HEK293 (cell line): Measurements from ENCODE around the gene MRPS27.

Experiments used
- BCL11B ChIP-seq: fragments of 450-650 bp; formaldehyde crosslinking; IDR thresholded peaks from 2 replicates; pipeline ENCODE4 v1.5.1; 2016; ENCODE audit warnings: low read depth, missing biosample characterization, missing genetic modification characterization
- GLIS1 ChIP-seq: fragments of 450-650 bp; formaldehyde crosslinking; IDR thresholded peaks from 2 replicates; pipeline ENCODE4 v1.5.1; 2016; ENCODE audit warnings: missing biosample characterization, missing genetic modification characterization
- ZBTB7A ChIP-seq: fragments of 450-650 bp; formaldehyde crosslinking; IDR thresholded peaks from 2 replicates; pipeline ENCODE4 v1.5.1; 2016; ENCODE audit warnings: low read depth, missing biosample characterization, missing genetic modification characterization
- ZNF133 ChIP-seq: fragments of 450-650 bp; formaldehyde crosslinking; IDR thresholded peaks from 2 replicates; pipeline ENCODE4 v1.5.1; 2016; ENCODE audit warnings: missing biosample characterization, missing genetic modification characterization
- ZNF239 ChIP-seq: fragments of 450-650 bp; formaldehyde crosslinking; IDR thresholded peaks from 2 replicates; pipeline ENCODE4 v1.5.1; 2016; ENCODE audit warnings: missing biosample characterization, missing genetic modification characterization
- ZNF24 ChIP-seq: fragments of 450-650 bp; formaldehyde crosslinking; IDR thresholded peaks from 2 replicates; pipeline ENCODE4 v1.5.1; 2016; ENCODE audit warnings: missing biosample characterization, missing genetic modification characterization
- ZNF274 ChIP-seq, 2 experiments: fragments of 200-500 bp in 1 of 2; fragments of 450-650 bp in 1 of 2; sonication (Bioruptor generic) in 1 of 2; formaldehyde crosslinking in 1 of 2; IDR thresholded peaks; 2 replicates each; pipeline versions ENCODE4 v1.5.1 to v1.6.1; 2014 to 2016; ENCODE audit warnings: borderline replicate concordance in 1 of 2, inconsistent platforms in 1 of 2, low read length in 1 of 2, missing biosample characterization in 1 of 2, missing genetic modification characterization in 1 of 2
- ZNF600 ChIP-seq: fragments of 450-650 bp; formaldehyde crosslinking; IDR thresholded peaks from 2 replicates; pipeline ENCODE4 v1.5.1; 2016; ENCODE audit warnings: missing biosample characterization, missing genetic modification characterization
- ZNF654 ChIP-seq: fragments of 450-650 bp; formaldehyde crosslinking; IDR thresholded peaks from 2 replicates; pipeline ENCODE4 v1.5.1; 2016; ENCODE audit warnings: low read depth, missing biosample characterization, missing genetic modification characterization
- ZSCAN30 ChIP-seq: fragments of 450-650 bp; IDR thresholded peaks from 2 replicates; pipeline ENCODE4 v1.5.1; 2018; ENCODE audit warnings: missing biosample characterization, mild to moderate bottlenecking, missing genetic modification characterization, moderate library complexity
- TF ChIP-seq, protein P1 (sequence below): fragments of 450-650 bp; formaldehyde crosslinking; IDR thresholded peaks from 2 replicates; pipeline ENCODE4 v1.5.1; 2016; ENCODE audit warnings: missing biosample characterization, missing genetic modification characterization
- TF ChIP-seq, protein P2 (sequence below): fragments of 450-650 bp; formaldehyde crosslinking; IDR thresholded peaks from 2 replicates; pipeline ENCODE4 v1.5.1; 2017; ENCODE audit warnings: missing biosample characterization, missing genetic modification characterization
- TF ChIP-seq, protein P3 (sequence below): fragments of 450-650 bp; formaldehyde crosslinking; IDR thresholded peaks from 2 replicates; pipeline ENCODE4 v1.5.1; 2017; ENCODE audit warnings: missing biosample characterization, missing genetic modification characterization
- TF ChIP-seq, protein P4 (sequence below): fragments of 450-650 bp; formaldehyde crosslinking; IDR thresholded peaks from 2 replicates; pipeline ENCODE4 v1.5.1; 2016; ENCODE audit warnings: missing biosample characterization, missing genetic modification characterization

DNA sequence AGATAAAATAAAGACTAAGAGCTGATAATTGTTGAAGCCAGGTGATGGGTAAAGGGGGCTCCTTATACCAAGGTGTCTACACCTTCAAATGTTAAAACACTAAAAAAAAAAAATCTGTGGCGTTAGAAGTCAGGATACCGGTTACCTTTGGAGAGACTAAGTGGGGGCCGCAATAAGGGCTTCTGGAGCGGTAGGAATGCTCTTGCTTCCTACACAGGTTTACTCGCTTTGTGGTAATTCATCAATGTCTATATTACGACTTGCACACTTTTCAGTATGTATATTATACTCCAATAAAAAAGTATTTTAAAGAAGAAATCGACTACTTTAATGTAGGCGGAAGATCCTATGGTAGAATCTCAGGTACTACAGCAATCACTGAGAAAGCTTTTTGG lies 12.5 kb downstream of the MRPS27 start:
- TF ChIP-seq, protein P1, sequence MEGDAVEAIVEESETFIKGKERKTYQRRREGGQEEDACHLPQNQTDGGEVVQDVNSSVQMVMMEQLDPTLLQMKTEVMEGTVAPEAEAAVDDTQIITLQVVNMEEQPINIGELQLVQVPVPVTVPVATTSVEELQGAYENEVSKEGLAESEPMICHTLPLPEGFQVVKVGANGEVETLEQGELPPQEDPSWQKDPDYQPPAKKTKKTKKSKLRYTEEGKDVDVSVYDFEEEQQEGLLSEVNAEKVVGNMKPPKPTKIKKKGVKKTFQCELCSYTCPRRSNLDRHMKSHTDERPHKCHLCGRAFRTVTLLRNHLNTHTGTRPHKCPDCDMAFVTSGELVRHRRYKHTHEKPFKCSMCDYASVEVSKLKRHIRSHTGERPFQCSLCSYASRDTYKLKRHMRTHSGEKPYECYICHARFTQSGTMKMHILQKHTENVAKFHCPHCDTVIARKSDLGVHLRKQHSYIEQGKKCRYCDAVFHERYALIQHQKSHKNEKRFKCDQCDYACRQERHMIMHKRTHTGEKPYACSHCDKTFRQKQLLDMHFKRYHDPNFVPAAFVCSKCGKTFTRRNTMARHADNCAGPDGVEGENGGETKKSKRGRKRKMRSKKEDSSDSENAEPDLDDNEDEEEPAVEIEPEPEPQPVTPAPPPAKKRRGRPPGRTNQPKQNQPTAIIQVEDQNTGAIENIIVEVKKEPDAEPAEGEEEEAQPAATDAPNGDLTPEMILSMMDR (tag by site-specific recombination) = no peak
- TF ChIP-seq, protein P2, sequence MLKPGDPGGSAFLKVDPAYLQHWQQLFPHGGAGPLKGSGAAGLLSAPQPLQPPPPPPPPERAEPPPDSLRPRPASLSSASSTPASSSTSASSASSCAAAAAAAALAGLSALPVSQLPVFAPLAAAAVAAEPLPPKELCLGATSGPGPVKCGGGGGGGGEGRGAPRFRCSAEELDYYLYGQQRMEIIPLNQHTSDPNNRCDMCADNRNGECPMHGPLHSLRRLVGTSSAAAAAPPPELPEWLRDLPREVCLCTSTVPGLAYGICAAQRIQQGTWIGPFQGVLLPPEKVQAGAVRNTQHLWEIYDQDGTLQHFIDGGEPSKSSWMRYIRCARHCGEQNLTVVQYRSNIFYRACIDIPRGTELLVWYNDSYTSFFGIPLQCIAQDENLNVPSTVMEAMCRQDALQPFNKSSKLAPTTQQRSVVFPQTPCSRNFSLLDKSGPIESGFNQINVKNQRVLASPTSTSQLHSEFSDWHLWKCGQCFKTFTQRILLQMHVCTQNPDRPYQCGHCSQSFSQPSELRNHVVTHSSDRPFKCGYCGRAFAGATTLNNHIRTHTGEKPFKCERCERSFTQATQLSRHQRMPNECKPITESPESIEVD = no peak
- TF ChIP-seq ZNF654 (no peak), ZNF24 (tag by site-specific recombination) (no peak), ZSCAN30 (tag by site-specific recombination) (no peak), ZNF133 (tag by site-specific recombination) (no peak), ZBTB7A (no peak), ZNF600 (tag by site-specific recombination) (no peak), GLIS1 (tag by site-specific recombination) (no peak), ZNF239 (no peak), ZNF274 (IDR thresholded peaks at IDR 0.05; ENCODE audit: low read length) (no peak), ZNF274 (tag by site-specific recombination; IDR thresholded peaks at IDR 0.05; ENCODE audit: borderline replicate concordance) (no peak), BCL11B (tag by site-specific recombination) (no peak)
- TF ChIP-seq, protein P3, sequence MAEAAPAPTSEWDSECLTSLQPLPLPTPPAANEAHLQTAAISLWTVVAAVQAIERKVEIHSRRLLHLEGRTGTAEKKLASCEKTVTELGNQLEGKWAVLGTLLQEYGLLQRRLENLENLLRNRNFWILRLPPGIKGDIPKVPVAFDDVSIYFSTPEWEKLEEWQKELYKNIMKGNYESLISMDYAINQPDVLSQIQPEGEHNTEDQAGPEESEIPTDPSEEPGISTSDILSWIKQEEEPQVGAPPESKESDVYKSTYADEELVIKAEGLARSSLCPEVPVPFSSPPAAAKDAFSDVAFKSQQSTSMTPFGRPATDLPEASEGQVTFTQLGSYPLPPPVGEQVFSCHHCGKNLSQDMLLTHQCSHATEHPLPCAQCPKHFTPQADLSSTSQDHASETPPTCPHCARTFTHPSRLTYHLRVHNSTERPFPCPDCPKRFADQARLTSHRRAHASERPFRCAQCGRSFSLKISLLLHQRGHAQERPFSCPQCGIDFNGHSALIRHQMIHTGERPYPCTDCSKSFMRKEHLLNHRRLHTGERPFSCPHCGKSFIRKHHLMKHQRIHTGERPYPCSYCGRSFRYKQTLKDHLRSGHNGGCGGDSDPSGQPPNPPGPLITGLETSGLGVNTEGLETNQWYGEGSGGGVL (tag by site-specific recombination) = no peak
- TF ChIP-seq, protein P4, sequence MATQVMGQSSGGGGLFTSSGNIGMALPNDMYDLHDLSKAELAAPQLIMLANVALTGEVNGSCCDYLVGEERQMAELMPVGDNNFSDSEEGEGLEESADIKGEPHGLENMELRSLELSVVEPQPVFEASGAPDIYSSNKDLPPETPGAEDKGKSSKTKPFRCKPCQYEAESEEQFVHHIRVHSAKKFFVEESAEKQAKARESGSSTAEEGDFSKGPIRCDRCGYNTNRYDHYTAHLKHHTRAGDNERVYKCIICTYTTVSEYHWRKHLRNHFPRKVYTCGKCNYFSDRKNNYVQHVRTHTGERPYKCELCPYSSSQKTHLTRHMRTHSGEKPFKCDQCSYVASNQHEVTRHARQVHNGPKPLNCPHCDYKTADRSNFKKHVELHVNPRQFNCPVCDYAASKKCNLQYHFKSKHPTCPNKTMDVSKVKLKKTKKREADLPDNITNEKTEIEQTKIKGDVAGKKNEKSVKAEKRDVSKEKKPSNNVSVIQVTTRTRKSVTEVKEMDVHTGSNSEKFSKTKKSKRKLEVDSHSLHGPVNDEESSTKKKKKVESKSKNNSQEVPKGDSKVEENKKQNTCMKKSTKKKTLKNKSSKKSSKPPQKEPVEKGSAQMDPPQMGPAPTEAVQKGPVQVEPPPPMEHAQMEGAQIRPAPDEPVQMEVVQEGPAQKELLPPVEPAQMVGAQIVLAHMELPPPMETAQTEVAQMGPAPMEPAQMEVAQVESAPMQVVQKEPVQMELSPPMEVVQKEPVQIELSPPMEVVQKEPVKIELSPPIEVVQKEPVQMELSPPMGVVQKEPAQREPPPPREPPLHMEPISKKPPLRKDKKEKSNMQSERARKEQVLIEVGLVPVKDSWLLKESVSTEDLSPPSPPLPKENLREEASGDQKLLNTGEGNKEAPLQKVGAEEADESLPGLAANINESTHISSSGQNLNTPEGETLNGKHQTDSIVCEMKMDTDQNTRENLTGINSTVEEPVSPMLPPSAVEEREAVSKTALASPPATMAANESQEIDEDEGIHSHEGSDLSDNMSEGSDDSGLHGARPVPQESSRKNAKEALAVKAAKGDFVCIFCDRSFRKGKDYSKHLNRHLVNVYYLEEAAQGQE (tag by site-specific recombination) = no peak
